Mesendoderm (in vitro differentiated cells): ENCODE data around the gene AQP9.
"Not testable (repeated sequence)": the region's sequence is repeated elsewhere in the genome, so short reads cannot be mapped to it uniquely, and the experiment has no call there.

Source experiments
- DNase-seq: peaks from one replicate; pipeline ENCODE4 v3.0.0; 2013
- H2AK5ac ChIP-seq: 2 replicates; pipeline ENCODE4 v1.6.1; 2013; ENCODE audit warnings: low read length, inconsistent platforms
- H2BK120ac ChIP-seq: 2 replicates; pipeline ENCODE4 v1.6.1; 2013; ENCODE audit warnings: low read depth, mild to moderate bottlenecking, low read length, moderate library complexity, mixed read lengths
- H2BK15ac ChIP-seq: replicated peaks from 2 replicates; pipeline ENCODE4 v1.6.1; 2013; ENCODE audit warnings: low read depth, mild to moderate bottlenecking, moderate library complexity
- H2BK5ac ChIP-seq: 2 replicates; pipeline ENCODE4 v1.6.1; 2013; ENCODE audit warnings: low read length, inconsistent platforms
- H3K18ac ChIP-seq: 2 replicates; pipeline ENCODE4 v1.6.1; 2013; ENCODE audit warnings: mild to moderate bottlenecking, low read length, mixed read lengths
- H3K23ac ChIP-seq: one replicate; pipeline ENCODE4 v1.6.1; 2013; ENCODE audit warnings: low read length
- H3K27ac ChIP-seq: 2 replicates; pipeline ENCODE4 v1.5.1; 2013; ENCODE audit warnings: low read depth, mild to moderate bottlenecking, inconsistent platforms, low read length, moderate library complexity
- H3K27me3 ChIP-seq: 2 replicates; pipeline ENCODE4 v1.6.1; 2013; ENCODE audit warnings: low read length, control low read depth, mild to moderate bottlenecking, inconsistent platforms; ENCODE audit not compliant: insufficient read depth, poor library complexity
- H3K36me3 ChIP-seq: 2 replicates; pipeline ENCODE4 v1.6.1; 2013; ENCODE audit warnings: low read length, inconsistent platforms; ENCODE audit not compliant: control insufficient read depth, insufficient read depth
- H3K4ac ChIP-seq: one replicate; pipeline ENCODE4 v1.6.1; 2013; ENCODE audit warnings: low read depth, mild to moderate bottlenecking, low read length, moderate library complexity
- H3K4me1 ChIP-seq: 2 replicates; pipeline ENCODE4 v1.6.1; 2013; ENCODE audit warnings: low read depth, low read length, inconsistent platforms; ENCODE audit not compliant: control insufficient read depth
- H3K4me2 ChIP-seq: 2 replicates; pipeline ENCODE4 v1.6.1; 2013; ENCODE audit warnings: low read length
- H3K4me3 ChIP-seq: 2 replicates; pipeline ENCODE4 v1.5.1; 2013; ENCODE audit warnings: mild to moderate bottlenecking, low read length
- H3K56ac ChIP-seq: one replicate; pipeline ENCODE4 v1.6.1; 2013; ENCODE audit warnings: low read length
- H3K79me1 ChIP-seq: 2 replicates; pipeline ENCODE4 v1.6.1; 2013; ENCODE audit warnings: low read length, inconsistent platforms
- H3K79me2 ChIP-seq: 2 replicates; pipeline ENCODE4 v1.6.1; 2013; ENCODE audit warnings: mild to moderate bottlenecking, low read length; ENCODE audit not compliant: control insufficient read depth, insufficient read depth
- H3K9ac ChIP-seq: 2 replicates; pipeline ENCODE4 v1.6.1; 2013; ENCODE audit warnings: low read length, inconsistent platforms
- H4K5ac ChIP-seq: one replicate; pipeline ENCODE4 v1.6.1; 2013; ENCODE audit warnings: low read length
- H4K8ac ChIP-seq: one replicate; pipeline ENCODE4 v1.6.1; 2013; ENCODE audit warnings: low read depth, mild to moderate bottlenecking, control low read depth, low read length, moderate library complexity
- WGBS: extraction: QIAGEN DNeasy Blood & Tissue Kit; methylation state at CpG from one replicate; pipeline ENCODE4 v1.1.7; 2013; ENCODE audit warnings: low lambda C conversion rate, missing lambda C conversion rate; ENCODE audit not compliant: insufficient coverage; ENCODE audit errors: extremely low coverage; 5-methylcytosine and 5-hydroxymethylcytosine counted together

Gene AQP9

DNA sequence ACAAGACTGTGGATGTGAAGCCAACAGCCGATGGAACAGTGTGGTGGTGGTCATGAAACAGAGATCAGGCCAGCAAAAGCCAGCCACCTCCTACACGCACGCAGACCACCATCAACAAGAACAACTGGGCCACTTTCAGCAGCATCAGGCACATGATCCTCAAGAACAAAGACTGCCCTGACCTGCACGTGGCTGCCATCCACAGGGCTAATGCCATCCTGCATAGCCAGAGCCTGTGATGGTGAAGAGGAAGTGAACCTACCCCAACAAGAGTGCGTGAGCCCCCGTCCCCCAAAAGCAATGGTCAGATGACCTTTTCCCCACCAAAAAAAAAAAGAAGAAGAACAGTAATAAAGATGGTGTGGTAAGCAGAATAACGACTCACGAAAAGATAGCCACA lies 62.6 kb downstream of the AQP9 start:
- no peak overlapping the region for H2BK5ac ChIP-seq
- no peaks in the 10 kb centered on the region for H3K27me3 ChIP-seq
- no peak overlapping the region for H3K18ac ChIP-seq
- DNase-seq = no peak
- H3K79me1 ChIP-seq = no peaks in the 10 kb centered on the region
- no peak overlapping the region for H3K4me2 ChIP-seq
- H2AK5ac ChIP-seq = no peak overlapping the region
- H3K56ac ChIP-seq = no peak overlapping the region
- H3K23ac ChIP-seq = no peak overlapping the region
- H3K4ac ChIP-seq = no peak overlapping the region
- H3K4me3 ChIP-seq = no peak overlapping the region
- H3K36me3 ChIP-seq = no peaks in the 10 kb centered on the region
- no CpG with 5 or more reads among the region's 8 CpGs for WGBS
- no peak overlapping the region for H4K8ac ChIP-seq
- H3K4me1 ChIP-seq = no peaks in the 10 kb centered on the region
- no peak overlapping the region for H2BK120ac ChIP-seq
- H3K9ac ChIP-seq = no peak overlapping the region
- no peak overlapping the region for H2BK15ac ChIP-seq
- H4K5ac ChIP-seq = no peak overlapping the region
- no peaks in the 10 kb centered on the region for H3K79me2 ChIP-seq
- H3K27ac ChIP-seq = no peak overlapping the region

DNA sequence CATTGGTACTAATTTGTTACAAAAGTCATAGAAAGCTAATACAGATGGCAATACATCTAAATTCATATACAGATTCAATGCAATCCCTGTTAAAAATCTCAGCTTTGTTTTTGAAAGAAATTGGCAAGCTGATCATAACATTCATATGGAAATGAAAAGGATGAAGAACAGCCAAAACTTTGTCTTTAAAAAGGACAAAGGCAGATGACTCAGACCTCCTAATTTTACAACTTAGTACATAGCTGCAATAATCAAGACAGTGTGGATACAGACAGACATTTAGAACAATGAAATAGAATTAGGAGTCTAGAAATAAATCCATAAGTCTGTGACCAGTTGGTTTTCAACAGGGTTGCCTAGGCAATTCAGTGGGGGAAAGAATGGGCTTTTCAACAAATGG lies 63.3 kb downstream of the AQP9 start:
- Histone ChIP-seq H2BK120ac (no peak overlapping the region), H3K18ac (no peak overlapping the region), H3K9ac (no peak overlapping the region), H3K56ac (no peak overlapping the region), H4K8ac (no peak overlapping the region), H3K4me2 (no peak overlapping the region), H2BK5ac (no peak overlapping the region), H3K79me1 (no peaks in the 10 kb centered on the region), H3K27ac (no peak overlapping the region), H3K27me3 (no peaks in the 10 kb centered on the region), H2BK15ac (no peak overlapping the region), H3K4me3 (no peak overlapping the region), H3K79me2 (no peaks in the 10 kb centered on the region), H3K4ac (no peak overlapping the region), H2AK5ac (no peak overlapping the region), H3K36me3 (no peaks in the 10 kb centered on the region), H3K4me1 (no peaks in the 10 kb centered on the region), H4K5ac (no peak overlapping the region), H3K23ac (no peak overlapping the region)
- DNase-seq = no peak

DNA sequence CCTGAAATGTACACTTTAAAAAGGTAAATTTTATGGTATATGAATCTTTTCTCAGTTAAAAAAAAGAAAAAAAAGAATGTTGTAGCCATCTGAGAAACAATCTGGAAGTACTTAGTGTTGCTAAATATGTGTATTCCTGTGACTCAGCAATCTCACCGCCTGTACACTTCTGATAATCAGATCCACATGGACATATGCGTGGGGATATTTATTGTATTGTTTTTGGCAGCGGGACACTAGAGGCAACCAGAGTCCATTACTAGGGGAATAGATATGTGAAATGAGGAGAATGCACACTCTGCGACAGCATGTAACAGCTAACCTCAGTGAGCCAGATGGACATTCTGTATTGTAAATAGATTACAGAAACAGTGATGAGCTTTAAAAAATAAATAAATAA lies 65.4 kb downstream of the AQP9 start:
- Histone ChIP-seq H3K36me3 (no peaks in the 10 kb centered on the region), H4K5ac (no peak overlapping the region), H3K27ac (no peak overlapping the region), H3K79me2 (no peaks in the 10 kb centered on the region), H4K8ac (no peak overlapping the region), H2BK120ac (no peak overlapping the region), H2BK5ac (no peak overlapping the region), H3K27me3 (no peaks in the 10 kb centered on the region), H3K18ac (no peak overlapping the region), H2BK15ac (no peak overlapping the region), H3K23ac (no peak overlapping the region), H2AK5ac (no peak overlapping the region), H3K9ac (no peak overlapping the region), H3K4me2 (no peak overlapping the region), H3K79me1 (no peaks in the 10 kb centered on the region), H3K4me1 (no peaks in the 10 kb centered on the region), H3K56ac (no peak overlapping the region), H3K4me3 (no peak overlapping the region), H3K4ac (no peak overlapping the region)
- WGBS = no CpG with 5 or more reads among the region's 4 CpGs
- DNase-seq = no peak

DNA sequence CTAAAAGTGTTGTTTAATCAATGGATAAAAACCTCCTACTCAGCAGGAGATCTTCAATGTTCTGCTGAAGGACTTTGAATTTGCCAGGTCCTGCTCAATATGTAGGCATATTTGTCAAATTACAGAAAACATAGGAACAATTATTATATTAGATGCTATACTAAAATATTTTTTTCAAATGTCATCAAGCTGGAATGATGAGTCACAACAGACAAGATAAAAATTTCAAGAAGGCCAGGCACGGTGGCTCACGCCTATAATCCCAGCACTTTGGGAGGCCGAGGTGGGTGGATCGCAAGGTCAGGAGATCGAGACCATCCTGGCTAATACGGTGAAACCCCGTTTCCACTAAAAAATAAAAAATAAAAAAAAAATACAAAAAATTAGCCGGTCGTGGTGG lies 68.0 kb downstream of the AQP9 start:
- no peak overlapping the region for H4K5ac ChIP-seq
- no peaks in the 10 kb centered on the region for H3K27me3 ChIP-seq
- H2AK5ac ChIP-seq = no peak overlapping the region
- H3K27ac ChIP-seq = no peak overlapping the region
- H3K23ac ChIP-seq = no peak overlapping the region
- no peak overlapping the region for H3K18ac ChIP-seq
- H2BK5ac ChIP-seq = no peak overlapping the region
- no peak overlapping the region for H3K4me2 ChIP-seq
- no CpG with 5 or more reads among the region's 9 CpGs for WGBS
- no peak for DNase-seq
- H2BK120ac ChIP-seq = no peak overlapping the region
- no peak overlapping the region for H3K9ac ChIP-seq
- no peak overlapping the region for H2BK15ac ChIP-seq
- H3K4me3 ChIP-seq = no peak overlapping the region
- H3K79me1 ChIP-seq = no peaks in the 10 kb centered on the region
- no peak overlapping the region for H4K8ac ChIP-seq
- no peak overlapping the region for H3K56ac ChIP-seq
- no peaks in the 10 kb centered on the region for H3K36me3 ChIP-seq
- H3K4me1 ChIP-seq = no peaks in the 10 kb centered on the region
- H3K4ac ChIP-seq = no peak overlapping the region
- H3K79me2 ChIP-seq = no peaks in the 10 kb centered on the region

DNA sequence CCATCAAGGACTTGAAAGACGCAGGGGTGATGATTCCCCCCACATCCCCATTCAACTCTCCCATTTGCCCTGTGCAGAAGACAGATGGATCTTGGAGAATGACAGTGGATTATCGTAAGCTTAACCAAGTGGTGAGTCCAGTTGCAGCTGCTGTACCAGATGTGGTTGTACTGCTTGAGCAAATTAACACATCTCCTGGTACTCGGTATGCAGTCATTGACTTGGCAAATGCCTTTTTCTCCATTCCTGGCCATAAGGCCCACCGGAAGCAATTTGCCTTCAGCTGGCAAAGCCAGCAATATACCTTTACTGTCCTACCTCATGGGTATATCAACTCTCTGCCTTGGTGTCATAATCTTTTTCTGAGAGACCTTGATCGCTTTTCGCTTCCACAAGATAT lies 70.0 kb downstream of the AQP9 start:
- not testable (repeated sequence) for H3K27me3 ChIP-seq, H3K27ac ChIP-seq, H4K5ac ChIP-seq, H3K4me2 ChIP-seq, H3K36me3 ChIP-seq, H2BK120ac ChIP-seq, H2BK5ac ChIP-seq, H2BK15ac ChIP-seq, DNase-seq, H2AK5ac ChIP-seq, H3K23ac ChIP-seq, H3K4me1 ChIP-seq, H3K9ac ChIP-seq, H3K18ac ChIP-seq, H3K79me1 ChIP-seq, H3K79me2 ChIP-seq, H4K8ac ChIP-seq, H3K4ac ChIP-seq, H3K56ac ChIP-seq, H3K4me3 ChIP-seq
- WGBS = no CpG with 5 or more reads among the region's 6 CpGs

DNA sequence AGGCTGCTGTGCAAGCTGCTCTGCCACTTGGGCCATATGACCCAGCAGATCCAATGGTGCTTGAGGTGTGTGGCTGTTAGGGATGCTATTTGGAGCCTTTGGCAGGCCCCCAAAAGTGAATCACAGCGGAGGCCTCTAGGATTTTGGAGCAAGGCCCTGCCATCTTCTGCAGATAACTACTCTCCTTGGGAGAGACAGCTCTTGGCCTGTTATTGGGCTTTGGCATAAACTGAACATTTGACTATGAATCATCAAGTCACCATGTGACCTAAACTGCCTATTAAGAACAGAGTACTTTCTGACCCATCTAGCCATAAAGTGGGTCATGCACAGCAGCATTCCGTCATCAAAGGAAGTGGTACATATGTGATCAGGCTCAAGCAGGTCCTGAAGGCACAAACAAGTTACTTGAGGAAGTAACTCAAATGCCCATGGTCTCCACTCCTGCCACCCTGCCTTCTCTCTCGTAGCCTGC lies 70.9 kb downstream of the AQP9 start:
- not testable (repeated sequence) for H3K4me3 ChIP-seq, H2BK15ac ChIP-seq, H3K23ac ChIP-seq, H3K4ac ChIP-seq, H4K8ac ChIP-seq, H2BK5ac ChIP-seq, H3K79me1 ChIP-seq, H3K4me2 ChIP-seq, H3K4me1 ChIP-seq, H3K9ac ChIP-seq, H3K18ac ChIP-seq, H3K79me2 ChIP-seq, DNase-seq, H3K27me3 ChIP-seq, H3K56ac ChIP-seq, H3K27ac ChIP-seq, H2BK120ac ChIP-seq, H3K36me3 ChIP-seq, H2AK5ac ChIP-seq, H4K5ac ChIP-seq
- WGBS = no CpG with 5 or more reads among the region's 3 CpGs
